Measurements from ENCODE around the gene JAZF1.

JAZF1 gene

DNA sequence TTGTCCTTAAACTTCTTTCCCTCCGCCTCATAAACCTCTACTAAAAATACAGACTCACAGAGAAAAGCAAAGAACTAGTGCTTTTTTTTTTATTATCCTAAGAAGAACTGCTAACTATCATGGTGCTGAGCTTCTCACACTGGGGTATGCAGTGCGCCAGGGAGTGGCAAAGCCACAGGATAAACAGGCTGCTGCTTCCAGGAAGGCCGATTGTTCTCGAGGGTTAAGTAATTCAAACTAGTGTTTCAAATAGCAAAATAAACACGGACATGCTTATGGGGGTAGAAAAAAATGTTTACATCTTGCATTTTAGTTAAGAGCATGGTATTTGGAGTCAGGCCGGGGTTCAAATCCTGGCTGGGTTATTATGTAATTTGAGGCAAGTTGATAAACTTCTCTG, 283.6 kb downstream of the JAZF1 start:
- TF ChIP-seq TCF12 (IDR thresholded peaks at IDR 0.05; ENCODE audit: low read depth) = no peak
- no peak for TF ChIP-seq REST (IDR thresholded peaks at IDR 0.05; ENCODE audit: low read depth)
- TF ChIP-seq CREB1 (IDR thresholded peaks at IDR 0.05; ENCODE audit: low read depth) = no peak
- TF ChIP-seq TAF1 (IDR thresholded peaks at IDR 0.05; ENCODE audit: low read depth) = no peak
- TF ChIP-seq FOXM1 (IDR thresholded peaks at IDR 0.05; ENCODE audit: borderline replicate concordance, low read depth) = no peak
- no peak for TF ChIP-seq TEAD4 (IDR thresholded peaks at IDR 0.05)
- no peak for TF ChIP-seq EGR1 (IDR thresholded peaks at IDR 0.05)
- no peak for TF ChIP-seq RAD21 (IDR thresholded peaks at IDR 0.05; ENCODE audit: low read depth)
- no peak for TF ChIP-seq EP300 (IDR thresholded peaks at IDR 0.05; ENCODE audit: borderline replicate concordance)
- no peak for TF ChIP-seq CEBPB (IDR thresholded peaks at IDR 0.05)
- no peak for TF ChIP-seq YY1 (IDR thresholded peaks at IDR 0.05; ENCODE audit: low read depth)

DNA sequence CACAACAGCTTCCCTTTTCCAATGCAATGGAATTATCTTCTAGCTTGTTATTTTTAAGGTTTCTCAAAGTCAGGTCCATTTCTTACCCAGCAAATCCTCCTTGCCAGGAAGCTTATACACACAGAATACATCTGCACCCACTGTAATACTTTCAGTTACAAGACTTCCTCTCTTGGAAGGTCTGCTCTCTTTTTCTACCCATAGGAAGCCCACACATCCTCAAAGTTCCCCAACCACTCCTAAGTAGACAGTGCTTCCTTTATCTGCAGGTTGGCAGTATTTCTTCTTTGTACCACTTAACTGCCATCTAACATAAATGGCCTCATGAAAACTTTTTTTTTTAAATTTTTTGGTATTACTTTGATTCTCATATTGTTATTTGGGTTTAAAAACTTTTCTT, 285.0 kb downstream of the JAZF1 start:
- no peak for TF ChIP-seq RAD21 (IDR thresholded peaks at IDR 0.05; ENCODE audit: low read depth)
- no peak for TF ChIP-seq EP300 (IDR thresholded peaks at IDR 0.05; ENCODE audit: borderline replicate concordance)
- TF ChIP-seq ZBTB7A (IDR thresholded peaks at IDR 0.05; ENCODE audit: low read depth) = no peak
- TF ChIP-seq TCF12 (IDR thresholded peaks at IDR 0.05; ENCODE audit: low read depth) = no peak
- no peak for TF ChIP-seq REST (IDR thresholded peaks at IDR 0.05; ENCODE audit: low read depth)
- no peak for TF ChIP-seq YY1 (IDR thresholded peaks at IDR 0.05; ENCODE audit: low read depth)
- no peak for TF ChIP-seq USF1 (IDR thresholded peaks at IDR 0.05)
- TF ChIP-seq EGR1 (IDR thresholded peaks at IDR 0.05) = no peak
- no peak for TF ChIP-seq CREB1 (IDR thresholded peaks at IDR 0.05; ENCODE audit: low read depth)
- TF ChIP-seq FOXM1 (IDR thresholded peaks at IDR 0.05; ENCODE audit: borderline replicate concordance, low read depth) = no peak

DNA sequence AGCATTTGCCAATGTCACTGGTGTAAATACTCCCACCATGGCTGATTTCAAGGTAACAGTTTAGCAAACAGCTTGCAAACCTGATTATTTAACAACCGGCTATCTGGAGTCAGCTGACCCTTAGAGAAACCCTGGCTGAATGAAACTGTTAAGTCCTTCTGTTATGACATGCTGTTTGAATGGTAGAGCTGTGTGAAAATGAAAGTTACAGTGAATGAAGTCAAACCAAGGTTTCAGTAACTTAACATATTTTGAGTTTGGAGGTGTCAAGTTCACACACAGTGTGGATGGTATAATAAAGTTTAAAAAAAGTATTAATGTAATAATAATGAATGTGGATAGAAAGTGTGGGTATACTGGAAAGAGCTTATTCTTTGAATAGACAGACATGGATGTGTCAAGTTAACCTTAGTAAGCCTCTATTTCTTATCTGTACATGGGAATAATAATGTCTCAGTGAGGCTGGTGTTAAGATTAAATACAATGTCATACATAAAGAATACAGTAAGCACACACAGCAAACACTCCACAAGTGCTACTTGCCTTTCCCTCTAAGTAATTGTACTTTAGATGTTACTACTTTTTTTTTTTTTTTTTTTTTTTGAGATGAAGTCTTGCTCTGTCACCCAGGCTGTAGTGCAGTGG, 290.3 kb downstream of the JAZF1 start:
- TF ChIP-seq REST (IDR thresholded peaks at IDR 0.05; ENCODE audit: low read depth) = no peak
- no peak for TF ChIP-seq MAX (IDR thresholded peaks at IDR 0.05)
- no peak for TF ChIP-seq EGR1 (IDR thresholded peaks at IDR 0.05)
- TF ChIP-seq RAD21 (IDR thresholded peaks at IDR 0.05; ENCODE audit: low read depth) = no peak
- no peak for TF ChIP-seq TAF1 (IDR thresholded peaks at IDR 0.05; ENCODE audit: low read depth)
- no peak for TF ChIP-seq NFIC (IDR thresholded peaks at IDR 0.05)
- no peak for TF ChIP-seq YY1 (IDR thresholded peaks at IDR 0.05; ENCODE audit: low read depth)
- no peak for TF ChIP-seq TEAD4 (IDR thresholded peaks at IDR 0.05)
- TF ChIP-seq EP300 (IDR thresholded peaks at IDR 0.05; ENCODE audit: borderline replicate concordance) = no peak
- no peak for TF ChIP-seq TCF12 (IDR thresholded peaks at IDR 0.05; ENCODE audit: low read depth)
- TF ChIP-seq CREB1 (IDR thresholded peaks at IDR 0.05; ENCODE audit: low read depth) = no peak
- TF ChIP-seq CEBPB (IDR thresholded peaks at IDR 0.05) = no peak
- no peak for TF ChIP-seq USF1 (IDR thresholded peaks at IDR 0.05)
- TF ChIP-seq FOXM1 (IDR thresholded peaks at IDR 0.05; ENCODE audit: borderline replicate concordance, low read depth) = no peak
- no peak for TF ChIP-seq ZBTB7A (IDR thresholded peaks at IDR 0.05; ENCODE audit: low read depth)

DNA sequence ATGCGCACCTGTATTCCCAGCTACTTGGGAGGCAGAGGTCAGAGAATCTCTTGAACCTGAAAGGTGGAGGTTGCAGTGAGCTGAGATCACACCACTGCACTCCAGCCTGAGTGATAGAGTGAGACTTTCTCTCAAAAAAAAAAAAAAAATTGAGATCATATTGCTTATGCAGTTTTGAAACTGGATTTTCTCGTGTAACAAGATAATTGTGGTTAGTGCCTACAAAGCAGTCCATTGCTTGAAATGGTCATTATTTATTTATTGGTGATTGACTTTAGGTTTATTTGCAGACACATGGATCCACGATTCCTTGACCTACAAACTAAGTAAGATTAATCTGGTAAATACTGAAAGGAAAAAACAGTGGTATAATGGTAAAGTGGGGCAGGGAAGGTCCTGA, 290.8 kb downstream of the JAZF1 start:
- TF ChIP-seq REST (IDR thresholded peaks at IDR 0.05; ENCODE audit: low read depth) = no peak
- no peak for TF ChIP-seq YY1 (IDR thresholded peaks at IDR 0.05; ENCODE audit: low read depth)
- TF ChIP-seq TAF1 (IDR thresholded peaks at IDR 0.05; ENCODE audit: low read depth) = no peak
- no peak for TF ChIP-seq RAD21 (IDR thresholded peaks at IDR 0.05; ENCODE audit: low read depth)
- no peak for TF ChIP-seq CREB1 (IDR thresholded peaks at IDR 0.05; ENCODE audit: low read depth)
- TF ChIP-seq MAX (IDR thresholded peaks at IDR 0.05) = no peak
- no peak for TF ChIP-seq USF1 (IDR thresholded peaks at IDR 0.05)
- no peak for TF ChIP-seq FOXM1 (IDR thresholded peaks at IDR 0.05; ENCODE audit: borderline replicate concordance, low read depth)
- no peak for TF ChIP-seq TCF12 (IDR thresholded peaks at IDR 0.05; ENCODE audit: low read depth)
- no peak for TF ChIP-seq EGR1 (IDR thresholded peaks at IDR 0.05)
- TF ChIP-seq ZBTB7A (IDR thresholded peaks at IDR 0.05; ENCODE audit: low read depth) = no peak
